Left lung (tissue), 10 donors: Measurements from ENCODE around the gene GALNT10. TPM values are rescaled to one million over a fixed set of nuclear protein-coding genes. Genes with fewer than 3 reads are reported as not detected.

Source experiments
- ATAC-seq: fragments of 200-7000 bp; cut with Tn5 transposase; one replicate; pipeline ENCODE4 v1.9.1; 2020; ENCODE audit warnings: moderate library complexity
- DNase-seq, 4 donors: peaks; one replicate each; pipeline ENCODE4 v3.0.0-alpha.2; 2013 to 2020
- H3K27ac ChIP-seq, 2 donors: fragments of 200-600 bp; sonication (generic) in 1 of 2; one replicate each; pipeline versions ENCODE4 v1.5.0 to v1.8.0; 2020 to 2021
- H3K27me3 ChIP-seq, 2 donors: fragments of 200-600 bp; sonication (generic) in 1 of 2; one replicate each; pipeline versions ENCODE4 v1.5.0 to v1.8.0; 2020 to 2021
- H3K36me3 ChIP-seq, 2 donors: fragments of 200-600 bp; sonication (generic) in 1 of 2; one replicate each; pipeline versions ENCODE4 v1.5.0 to v1.8.0; 2020 to 2021
- H3K4me1 ChIP-seq, 2 donors: fragments of 200-600 bp; one replicate each; pipeline ENCODE4 v1.8.0; 2021
- H3K4me3 ChIP-seq, 2 donors: fragments of 200-600 bp; sonication (generic) in 1 of 2; one replicate each; pipeline versions ENCODE4 v1.5.0 to v1.8.0; 2020 to 2021; ENCODE audit warnings: mild to moderate bottlenecking in 1 of 2
- H3K9me3 ChIP-seq, 2 donors: fragments of 200-600 bp; sonication (generic) in 1 of 2; one replicate each; pipeline versions ENCODE4 v1.5.0 to v1.8.0; 2020 to 2021
- CTCF ChIP-seq, 2 donors: fragments of 200-600 bp; sonication (generic) in 1 of 2; IDR thresholded peaks; one replicate each; pipeline versions ENCODE4 v1.5.0 to v1.8.0; 2021; ENCODE audit warnings: antibody characterized with exemption in 2 of 2
- intact Hi-C, 2 donors: fragments of 100-400 bp; cut with DNase I; formaldehyde crosslinking; loops; one replicate each; pipeline versions ENCODE4 v1.11.2 to v1.14.2; 2022
- polyA plus RNA-seq, 6 donors: library from polyadenylated mRNA; unstranded; fragments of 120-200 nt; gene quantifications; one replicate each; pipeline ENCODE4 v1.2.1, GENCODE V29; 2013; ENCODE audit not compliant: insufficient read length in 6 of 6
- total RNA-seq, 2 donors: library from RNA; stranded (reverse); fragmentation: NEBNext Ultra II Directional; extraction: Animal tissue kit (Norgen Biotek cat#: 25700); gene quantifications; one replicate each; pipeline ENCODE4 v1.2.1, GENCODE V29; 2021
- donor health status: DM: no; HTN: yes; CAD: no.
- donor health status: DM: no; HTN: no; CAD: no.

Gene GALNT10
- total and polyA plus RNA-seq, 8 donors: 21.2 to 117 (median 25.7) TPM

- H3K4me1 ChIP-seq: peaks cover 0 to 19% of the 10 kb centered on the region in 2 donors
- no peak for ATAC-seq
- no peaks in the 10 kb centered on the region for H3K9me3 ChIP-seq
- no peak overlapping the region for H3K27ac ChIP-seq
- TF ChIP-seq CTCF (IDR thresholded peaks at IDR 0.05): no peak
- intact Hi-C loops: no loop called here
- H3K27me3 ChIP-seq: no peaks in the 10 kb centered on the region
- DNase-seq: no peak
- H3K36me3 ChIP-seq: peaks cover 0 to 3% of the 10 kb centered on the region in 2 donors
- no peak overlapping the region for H3K4me3 ChIP-seq
Observed at GRCh38 chr5:154400678-154401077, 210.1 kb downstream of the GALNT10 start.

- Histone ChIP-seq H3K9me3 (no peaks in the 10 kb centered on the region), H3K4me1 (peaks cover 0 to 20% of the 10 kb centered on the region in 2 donors), H3K27me3 (no peaks in the 10 kb centered on the region), H3K27ac (no peak overlapping the region), H3K36me3 (peaks cover 0 to 3% of the 10 kb centered on the region in 2 donors), H3K4me3 (no peak overlapping the region)
- DNase-seq (no peak), ATAC-seq (no peak)
- intact Hi-C loops: no loop called here
- no peak for TF ChIP-seq CTCF (IDR thresholded peaks at IDR 0.05)
Observed at GRCh38 chr5:154401355-154401754, 210.8 kb downstream of the GALNT10 start.

- no peaks in the 10 kb centered on the region for H3K27me3 ChIP-seq
- H3K4me3 ChIP-seq: no peak overlapping the region
- intact Hi-C loops: no loop called here
- DNase-seq (no peak), ATAC-seq (no peak)
- no peaks in the 10 kb centered on the region for H3K9me3 ChIP-seq
- H3K27ac ChIP-seq: no peak overlapping the region
- peaks cover 0 to 3% of the 10 kb centered on the region in 2 donors for H3K36me3 ChIP-seq
- TF ChIP-seq CTCF (IDR thresholded peaks at IDR 0.05): no peak
- peaks cover 0 to 20% of the 10 kb centered on the region in 2 donors for H3K4me1 ChIP-seq
Observed at GRCh38 chr5:154401931-154402330, 211.4 kb downstream of the GALNT10 start.

GRCh38 chr5:154402611-154403010, 212.1 kb downstream of the GALNT10 start:
- intact Hi-C loops: no loop called here
- DNase-seq (no peak), ATAC-seq (no peak)
- Histone ChIP-seq H3K27me3 (no peaks in the 10 kb centered on the region), H3K27ac (no peak overlapping the region), H3K9me3 (no peaks in the 10 kb centered on the region), H3K36me3 (peaks cover 0 to 3% of the 10 kb centered on the region in 2 donors), H3K4me3 (no peak overlapping the region), H3K4me1 (peaks cover 0 to 16% of the 10 kb centered on the region in 2 donors)
- no peak for TF ChIP-seq CTCF (IDR thresholded peaks at IDR 0.05)

- DNase-seq (no peak), ATAC-seq (no peak)
- Histone ChIP-seq H3K27ac (no peak overlapping the region), H3K27me3 (no peaks in the 10 kb centered on the region), H3K4me1 (peaks cover 0 to 12% of the 10 kb centered on the region in 2 donors), H3K36me3 (peaks cover 0 to 3% of the 10 kb centered on the region in 2 donors), H3K4me3 (no peak overlapping the region), H3K9me3 (no peaks in the 10 kb centered on the region)
- no peak for TF ChIP-seq CTCF (IDR thresholded peaks at IDR 0.05)
- intact Hi-C loops: no loop called here
Observed at GRCh38 chr5:154403234-154403633, 212.7 kb downstream of the GALNT10 start.
